Measurements from ENCODE around the gene DCXR.

- TF ChIP-seq EZH2 (IDR thresholded peaks at IDR 0.05) = no peak
- TF ChIP-seq POLR2AphosphoS5 (IDR thresholded peaks at IDR 0.05; ENCODE audit: borderline replicate concordance, low read depth, low read length) = no peak; the same call in 1 of the 2 replicates
Measured at GRCh38 chr17:82031885-82032627, 5.4 kb downstream of the DCXR start.

Data from SK-N-MC (cell line).